Left lobe of liver (tissue), 2 donors: ENCODE measurements around the gene MYO6. TPM values are rescaled to one million over a fixed set of nuclear protein-coding genes. Genes with fewer than 3 reads are reported as not detected.

ENCODE experiments used
- ATAC-seq: fragments of 200-7000 bp; cut with Tn5 transposase; one replicate; pipeline ENCODE4 v1.9.1; 2020; ENCODE audit warnings: mild to moderate bottlenecking, moderate library complexity
- DNase-seq: peaks from one replicate; pipeline ENCODE4 v3.0.0-alpha.2; 2020; ENCODE audit warnings: low spot score
- total RNA-seq: library from RNA; stranded (reverse); gene quantifications from one replicate; pipeline ENCODE4 v1.2.1, GENCODE V29; 2021
- donor health status: DM: no; HTN: no; CAD: no; lungs with moderate emphysema.
- donor health status: DM: no; HTN: yes; CAD: no.

MYO6 gene
- total RNA-seq, 1 donor from 2014 or later: 15.3 TPM

GRCh38 chr6:75937846-75938245 is 188.8 kb downstream of the MYO6 start:
- DNase-seq (no peak), ATAC-seq (no peak)

GRCh38 chr6:75940564-75940963 is 191.5 kb downstream of the MYO6 start:
- no peak for ATAC-seq
- DNase-seq: no peak

GRCh38 chr6:75941509-75941908 is 192.5 kb downstream of the MYO6 start:
- no peak for ATAC-seq

GRCh38 chr6:75943381-75943780 is 194.3 kb downstream of the MYO6 start:
- DNase-seq (no peak), ATAC-seq (no peak)

More at GRCh38 chr6:75941509-75941908, 192.5 kb downstream of the MYO6 start:
- no peak for DNase-seq

GRCh38 chr6:75946146-75946831 is 197.2 kb downstream of the MYO6 start:
- DNase-seq: no peak
- no peak for ATAC-seq

- DNase-seq: no peak
- no peak for ATAC-seq
These were observed 198.9 kb downstream of the MYO6 start for GRCh38 chr6:75947935-75948334.

GRCh38 chr6:75952128-75952527 is 203.1 kb downstream of the MYO6 start:
- DNase-seq (no peak), ATAC-seq (no peak)

- ATAC-seq (no peak), DNase-seq (no peak)
These were observed 214.5 kb downstream of the MYO6 start for GRCh38 chr6:75963569-75963968.

- no peak for ATAC-seq
- DNase-seq: no peak
These were observed 219.1 kb downstream of the MYO6 start for GRCh38 chr6:75968143-75968542.

Other genes starting within 250 kb of the MYO6 start
- gene SENP6, start 147.4 kb upstream of the MYO6 start, total RNA-seq: 23.9 TPM